Renal cortical epithelial cell (primary cell): ENCODE measurements around the gene RASL10B. TPM values are rescaled to one million over a fixed set of nuclear protein-coding genes. Genes with fewer than 3 reads are reported as not detected.
"Not testable (repeated sequence)": the region's sequence is repeated elsewhere in the genome, so short reads cannot be mapped to it uniquely, and the experiment has no call there.

Experiments used
- DNase-seq: peaks from one replicate; pipeline ENCODE4 v3.0.0-alpha.2; 2011; ENCODE audit warnings: low read depth
- total RNA-seq: library from RNA; depleted of rRNA; stranded (reverse); fragments of >200 nt; gene quantifications from 2 replicates; pipeline ENCODE4 v1.2.3, GENCODE V29; 2014

Gene RASL10B, protein sequence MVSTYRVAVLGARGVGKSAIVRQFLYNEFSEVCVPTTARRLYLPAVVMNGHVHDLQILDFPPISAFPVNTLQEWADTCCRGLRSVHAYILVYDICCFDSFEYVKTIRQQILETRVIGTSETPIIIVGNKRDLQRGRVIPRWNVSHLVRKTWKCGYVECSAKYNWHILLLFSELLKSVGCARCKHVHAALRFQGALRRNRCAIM
- total RNA-seq = under 0.01 and 1.8 TPM in 2 replicates

DNA sequence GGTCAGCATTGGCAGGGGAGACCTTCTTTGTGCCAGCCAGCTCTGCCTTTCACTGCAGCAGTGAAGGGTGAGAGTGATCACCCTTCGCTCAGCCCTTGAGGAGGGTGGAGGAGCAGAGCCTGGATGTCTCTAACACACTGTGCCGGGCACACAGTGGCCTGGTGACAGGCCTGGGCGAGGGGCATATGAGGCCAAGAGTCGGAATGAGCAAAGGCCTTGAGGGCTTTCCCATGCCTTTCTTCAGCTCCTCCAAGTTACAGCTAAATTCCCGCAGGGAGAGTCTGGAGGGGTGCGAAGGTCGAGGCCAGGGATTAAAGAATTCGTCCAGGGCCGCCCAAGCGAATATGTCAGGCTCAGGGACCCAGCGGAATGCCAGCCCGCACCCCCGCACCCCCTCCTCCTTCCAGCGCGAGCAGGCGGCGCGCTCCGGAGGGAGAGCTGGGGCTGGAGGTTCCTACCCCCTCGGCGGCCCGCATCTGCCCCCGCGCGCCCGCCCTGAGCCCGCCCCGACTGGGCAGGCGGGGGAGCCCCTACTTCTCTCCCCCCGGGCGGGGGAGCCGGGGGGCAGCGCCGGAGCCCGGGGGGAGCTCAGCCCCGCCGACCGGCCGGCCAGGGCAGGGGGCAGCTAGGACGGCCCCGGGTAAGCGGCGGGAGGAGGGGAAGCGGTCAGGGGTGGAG is at the start of gene RASL10B:
Gene RASL10B (plus strand): TSS at position 401 of the 678 bp plus-strand sequence. CDS start 3,546 bp downstream, outside the sequence.
- DNase-seq = no peak

DNA sequence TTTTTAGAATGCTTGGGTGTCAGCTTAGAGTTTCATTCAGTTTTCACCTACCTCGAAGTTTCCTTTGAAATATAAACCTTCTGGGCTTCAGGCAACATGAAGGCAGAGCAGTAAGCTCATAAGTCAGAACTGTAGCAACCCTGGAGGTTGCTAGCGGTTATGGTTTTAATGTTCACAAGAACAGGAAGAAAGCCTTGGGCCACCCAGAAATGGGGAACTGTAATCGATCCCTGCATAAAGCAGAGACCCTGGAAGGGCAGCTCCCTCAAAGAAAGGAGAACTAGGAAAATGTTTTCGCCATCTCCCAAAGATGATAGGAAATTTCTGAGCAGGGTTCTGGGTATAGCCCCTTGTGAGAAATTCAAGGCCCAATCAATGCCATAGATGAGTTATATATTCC is 47.8 kb upstream of the RASL10B start:
- DNase-seq = no peak

DNA sequence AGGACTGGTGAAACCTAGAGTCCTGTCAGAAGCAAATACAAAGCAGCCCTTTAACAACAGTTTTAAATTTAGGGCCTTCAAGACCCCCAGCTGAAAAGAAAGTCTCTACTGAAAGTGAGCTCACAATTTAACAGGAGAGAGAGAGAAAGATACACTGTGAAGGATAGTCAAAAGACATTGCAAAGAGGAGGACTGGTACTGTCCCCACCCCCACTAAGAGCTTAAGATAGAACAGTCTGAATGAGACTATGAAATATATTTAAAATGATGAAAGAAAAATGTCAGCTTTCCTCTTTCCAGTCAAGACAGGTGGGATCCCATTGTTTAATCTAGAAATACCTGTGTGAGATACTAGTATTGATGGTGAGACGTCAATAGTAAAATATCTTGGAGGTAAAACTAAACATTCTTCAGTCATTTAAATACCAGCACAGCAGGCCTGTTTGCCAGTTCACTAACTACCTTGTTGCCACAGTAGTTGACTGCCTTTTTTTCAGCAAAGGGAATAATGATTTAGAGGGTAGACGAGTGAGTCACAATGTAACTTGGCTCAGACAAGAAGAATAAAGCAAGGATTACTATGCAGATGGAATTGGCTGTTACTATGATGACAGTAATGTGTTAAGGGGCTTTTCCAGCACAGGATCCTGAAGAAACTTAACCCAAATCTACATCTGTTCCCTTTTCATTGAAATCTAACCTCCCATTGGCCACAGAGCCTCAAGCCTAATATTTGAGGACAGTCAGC is 47.2 kb upstream of the RASL10B start:
- peak; percentile 86 for DNase-seq

DNA sequence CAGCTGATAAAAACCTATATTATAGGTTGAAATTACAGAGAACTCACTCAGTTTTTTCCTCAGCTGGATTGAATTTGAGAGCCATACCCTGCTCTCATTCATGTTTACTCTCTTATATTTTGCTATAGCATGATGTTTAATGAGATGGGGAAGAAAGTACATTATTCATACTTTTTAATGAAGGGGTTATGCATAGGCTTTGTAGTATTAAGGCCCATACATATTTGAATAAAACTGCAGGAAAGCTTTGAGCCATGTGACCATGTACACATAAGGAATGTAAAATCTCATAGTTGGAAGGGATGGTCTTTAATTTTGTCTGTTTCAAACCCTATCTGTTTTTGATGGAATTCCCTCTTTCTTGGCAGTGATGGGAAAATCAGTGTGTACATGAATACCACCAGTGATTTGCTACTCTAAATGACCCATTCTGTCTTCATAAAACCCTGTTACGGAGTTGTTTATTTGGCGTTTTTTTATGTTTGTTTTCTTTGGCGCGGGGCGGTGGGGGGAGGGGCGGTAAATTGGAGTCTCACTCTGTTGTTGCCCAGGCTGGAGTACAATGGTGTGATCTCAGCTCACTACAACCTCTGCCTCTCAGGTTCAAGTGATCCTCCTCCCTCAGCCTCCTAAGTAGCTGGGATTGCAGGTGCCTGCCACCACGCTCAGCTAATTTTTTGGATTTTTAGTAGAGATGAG is 38.8 kb upstream of the RASL10B start:
- no peak for DNase-seq

DNA sequence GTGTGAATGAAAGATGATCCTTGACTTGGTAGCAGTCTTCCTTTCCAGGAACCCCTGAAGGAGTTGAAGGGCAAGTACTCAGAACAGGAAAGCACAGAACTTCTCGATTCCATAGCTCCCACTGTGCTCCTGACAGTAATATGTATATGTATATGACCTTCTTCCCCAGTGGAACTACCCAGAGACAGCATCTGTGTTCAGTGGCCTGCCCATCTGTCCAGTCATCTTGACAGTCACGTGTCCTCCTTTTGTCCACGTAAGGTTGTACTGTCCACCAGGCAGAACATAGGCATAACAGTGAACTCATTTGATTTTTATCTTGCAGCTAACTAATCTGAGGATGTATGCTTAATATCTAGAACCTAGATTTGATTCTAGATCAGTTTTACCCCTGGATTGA is 37.8 kb upstream of the RASL10B start:
- DNase-seq = no peak

DNA sequence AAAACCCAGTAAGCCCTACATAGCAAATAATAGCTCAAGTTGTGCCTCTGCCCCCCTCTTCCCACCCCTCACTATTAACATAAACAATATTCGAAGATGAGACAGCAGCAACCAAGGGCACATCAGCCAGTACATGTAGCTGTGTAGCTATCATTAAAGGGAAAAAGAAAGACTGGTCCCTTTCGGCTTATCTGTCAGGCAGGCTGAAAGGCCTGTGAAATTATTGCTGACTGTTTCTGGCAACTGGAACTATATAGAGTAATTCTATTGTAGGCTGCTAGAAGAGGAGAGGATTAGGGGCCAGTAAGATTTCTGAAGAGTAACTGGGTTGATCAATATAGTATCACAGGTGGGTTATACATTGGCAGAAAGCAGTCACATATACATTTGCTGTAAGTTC is 36.5 kb upstream of the RASL10B start:
- no peak for DNase-seq

DNA sequence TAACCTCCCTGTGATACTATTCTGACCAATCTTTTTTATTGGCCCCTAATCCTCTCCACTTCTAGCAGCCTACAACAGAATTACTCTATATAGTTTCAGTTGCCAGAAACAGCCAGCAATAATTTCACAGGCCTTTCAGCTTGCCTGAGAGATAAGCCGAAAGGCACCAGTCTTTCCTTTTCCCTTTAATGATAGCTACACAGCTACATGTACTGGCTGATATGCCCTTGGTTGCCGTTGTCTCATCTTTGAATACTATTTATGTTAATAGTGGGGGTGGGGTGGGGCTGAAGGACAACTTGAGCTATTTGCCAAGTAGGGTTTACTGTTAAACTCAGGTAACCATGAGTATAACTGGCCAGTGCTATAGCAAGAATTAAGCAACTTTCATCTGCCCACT is 35.8 kb upstream of the RASL10B start:
- DNase-seq = no peak

DNA sequence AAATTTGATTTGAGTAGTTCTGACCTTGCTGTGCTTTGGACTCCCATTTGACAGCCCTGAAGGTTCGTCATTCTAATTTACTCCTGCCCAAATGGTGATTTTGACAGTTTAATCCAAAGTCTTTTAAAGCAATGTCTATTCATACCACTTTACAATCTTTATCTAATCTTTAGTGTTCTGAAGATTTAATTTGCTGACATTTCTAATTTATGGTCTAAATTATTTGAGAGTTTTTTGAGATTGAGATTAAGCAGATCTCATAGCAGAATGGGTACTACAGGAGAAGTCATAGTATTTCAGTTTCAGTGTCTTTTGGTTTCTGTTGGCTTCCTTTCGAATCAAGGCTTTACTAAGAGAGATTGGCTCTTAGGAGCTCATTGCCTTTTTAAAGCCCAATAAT is 32.6 kb upstream of the RASL10B start:
- DNase-seq = no peak

DNA sequence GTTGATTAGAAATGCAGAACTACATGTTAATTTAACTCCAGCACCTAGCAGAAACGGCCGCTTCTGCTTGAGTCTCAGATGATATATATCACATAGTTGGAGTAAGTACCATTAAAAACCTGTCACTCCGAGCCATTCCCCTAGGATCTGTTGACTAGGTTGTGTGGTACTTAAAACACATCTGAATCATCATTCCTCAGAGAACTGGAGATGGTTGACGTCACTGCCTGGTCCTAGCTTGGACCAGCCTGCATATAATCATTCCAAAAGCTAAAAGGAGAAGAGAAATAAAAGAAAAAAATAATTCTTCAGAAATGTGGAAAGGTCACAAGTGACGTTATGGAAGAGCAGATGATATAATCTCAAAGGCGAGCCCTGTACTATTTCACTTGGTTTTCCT is 31.3 kb upstream of the RASL10B start:
- no peak for DNase-seq

DNA sequence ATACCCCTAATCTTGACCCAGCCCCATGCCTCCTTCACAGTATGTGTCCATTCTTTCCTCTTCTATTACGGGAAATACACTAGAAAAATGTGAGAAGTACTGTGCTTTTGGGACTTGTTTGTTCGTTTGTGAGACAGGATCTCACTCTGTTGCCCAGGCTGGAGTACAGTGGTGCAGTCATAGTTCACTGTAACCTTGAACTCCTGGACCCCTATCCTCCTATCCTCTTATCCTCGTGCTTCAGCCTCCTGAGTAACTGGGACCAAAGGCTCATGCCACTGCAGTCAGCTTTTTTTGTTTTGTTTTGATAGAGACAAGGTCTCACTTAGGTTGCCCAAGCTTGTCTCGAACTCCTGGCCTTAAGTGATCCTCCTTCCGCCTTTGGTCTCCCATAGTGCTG is 29.9 kb upstream of the RASL10B start:
- no peak for DNase-seq

DNA sequence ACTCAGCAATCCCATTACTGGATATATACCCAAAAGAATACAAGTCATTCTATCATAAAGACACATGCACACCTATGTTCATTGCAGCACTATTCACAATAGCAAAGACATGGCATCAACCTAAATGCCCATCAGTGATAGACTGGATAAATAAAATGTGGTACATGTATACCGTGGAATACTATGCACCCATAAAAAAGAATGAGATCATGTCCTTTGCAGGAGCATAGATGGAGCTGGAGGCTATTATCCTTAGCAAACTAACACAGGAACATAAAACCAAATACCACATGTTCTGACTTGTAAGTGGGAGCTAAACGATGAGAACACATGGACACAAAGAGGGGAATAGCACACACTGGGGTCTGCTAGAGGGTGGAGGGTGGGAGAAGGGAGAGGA is 28.1 kb upstream of the RASL10B start:
- not testable (repeated sequence) for DNase-seq

DNA sequence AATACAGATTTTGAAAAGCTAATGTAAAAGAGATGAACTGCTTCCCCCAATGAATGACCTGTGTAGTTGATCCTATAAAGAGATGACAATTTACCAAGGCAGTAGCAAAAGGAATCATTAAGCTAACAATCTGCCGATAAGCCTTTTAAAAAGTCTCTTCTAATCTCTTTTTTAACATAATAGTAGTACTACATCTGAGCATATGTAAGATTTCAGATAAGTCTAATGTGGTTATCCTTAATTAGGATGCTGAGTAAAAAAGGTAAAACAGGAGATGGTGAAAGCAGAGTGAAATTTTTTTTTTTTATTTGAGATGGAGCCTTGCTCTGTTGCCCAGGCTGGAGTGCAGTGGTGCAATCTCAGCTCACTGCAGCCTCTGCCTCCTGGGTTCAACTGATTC is 26.2 kb upstream of the RASL10B start:
- no peak for DNase-seq

DNA sequence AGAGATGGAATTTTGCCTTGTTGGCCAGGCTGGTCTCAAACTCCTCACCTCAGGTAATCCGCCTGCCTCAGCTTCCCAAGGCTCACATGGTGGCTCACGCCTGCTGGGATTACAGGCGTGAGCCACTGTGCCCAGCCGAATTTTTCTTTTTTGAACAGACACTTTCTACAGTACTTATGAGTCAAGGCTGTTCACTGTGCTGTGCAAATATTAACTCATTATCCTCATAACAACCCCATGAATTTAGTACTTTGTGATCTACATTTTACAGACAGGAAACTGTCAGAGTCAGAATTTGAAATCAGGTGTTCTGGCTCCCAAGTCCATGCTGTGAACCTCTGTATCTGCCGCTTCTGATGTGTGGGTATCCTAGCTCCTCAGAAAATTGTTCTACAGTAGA is 25.7 kb upstream of the RASL10B start:
- no peak for DNase-seq

DNA sequence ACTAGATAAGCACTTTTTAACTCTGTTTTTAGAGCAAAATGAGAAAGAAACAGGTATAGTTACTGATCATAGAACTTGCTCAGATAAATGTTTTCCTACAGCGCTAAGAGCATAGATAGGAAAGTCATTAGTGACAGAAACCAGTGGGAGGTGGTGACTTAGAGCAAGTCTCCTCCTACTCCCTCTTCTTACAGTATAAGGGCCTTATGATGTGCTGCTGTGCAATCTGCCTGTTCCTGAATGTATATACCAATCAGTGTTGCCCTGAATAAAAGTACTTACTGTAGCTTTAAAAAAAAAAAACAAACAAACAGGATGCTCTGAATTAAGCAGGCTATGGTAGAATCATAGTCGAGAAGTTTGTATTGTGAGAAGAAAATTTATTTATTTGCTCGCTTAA is 23.3 kb upstream of the RASL10B start:
- DNase-seq = no peak

DNA sequence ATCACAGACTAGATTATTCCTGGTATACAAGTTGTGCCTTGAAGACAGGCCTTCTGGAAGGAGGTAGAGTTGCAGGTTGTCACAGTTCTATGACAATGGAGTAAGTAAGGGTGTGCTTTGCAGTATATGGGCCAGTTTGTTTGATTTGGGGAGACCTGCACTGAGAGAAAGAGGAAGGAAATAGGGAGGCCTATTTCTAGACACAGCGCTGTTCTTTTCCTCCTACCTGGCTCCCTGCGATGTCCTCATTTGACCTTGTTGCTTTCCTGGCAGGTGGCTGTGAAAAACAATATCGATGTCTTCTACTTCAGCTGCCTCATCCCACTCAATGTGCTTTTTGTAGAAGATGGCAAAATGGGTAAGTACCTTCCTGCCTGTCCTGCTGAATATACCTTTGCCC is 22.5 kb upstream of the RASL10B start:
- DNase-seq = no peak

DNA sequence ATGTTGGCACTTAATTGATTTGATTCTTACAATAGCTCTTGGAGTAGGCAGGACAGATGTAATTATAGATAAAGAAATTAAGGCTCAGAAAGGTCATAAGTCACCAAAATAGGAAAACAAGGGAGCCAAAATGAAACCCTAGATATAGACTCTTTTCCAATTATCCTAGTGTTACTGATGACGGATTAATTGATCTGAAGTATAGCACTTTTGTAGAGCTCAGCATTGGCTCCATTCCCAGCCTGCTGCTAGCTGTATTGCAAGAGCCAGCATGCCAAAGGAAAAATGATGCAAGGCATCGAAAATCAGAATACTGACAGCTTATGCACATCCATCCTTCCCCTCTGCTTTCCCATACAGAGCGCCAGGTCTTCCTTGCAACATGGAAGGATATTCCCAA is 21.6 kb upstream of the RASL10B start:
- no peak for DNase-seq

DNA sequence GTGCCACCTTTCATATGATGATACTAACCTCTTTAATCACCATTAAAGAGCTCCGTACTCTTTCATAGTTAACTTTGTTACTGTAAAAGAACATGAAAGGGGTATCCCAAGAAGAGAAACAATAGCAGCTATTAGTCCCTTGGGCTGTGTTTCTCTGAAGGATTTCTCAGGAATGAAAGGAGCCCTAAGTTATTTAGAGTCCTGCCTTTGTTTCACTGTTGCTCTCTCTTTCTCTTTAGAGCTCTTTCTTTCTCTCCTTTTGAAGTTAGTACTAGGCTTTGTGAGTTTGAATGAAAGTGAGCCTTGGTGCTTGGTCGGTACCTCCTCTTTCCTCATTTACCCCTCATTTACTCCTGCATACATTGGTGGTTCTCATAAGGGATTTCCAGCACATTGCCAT is 20.5 kb upstream of the RASL10B start:
- no peak for DNase-seq

DNA sequence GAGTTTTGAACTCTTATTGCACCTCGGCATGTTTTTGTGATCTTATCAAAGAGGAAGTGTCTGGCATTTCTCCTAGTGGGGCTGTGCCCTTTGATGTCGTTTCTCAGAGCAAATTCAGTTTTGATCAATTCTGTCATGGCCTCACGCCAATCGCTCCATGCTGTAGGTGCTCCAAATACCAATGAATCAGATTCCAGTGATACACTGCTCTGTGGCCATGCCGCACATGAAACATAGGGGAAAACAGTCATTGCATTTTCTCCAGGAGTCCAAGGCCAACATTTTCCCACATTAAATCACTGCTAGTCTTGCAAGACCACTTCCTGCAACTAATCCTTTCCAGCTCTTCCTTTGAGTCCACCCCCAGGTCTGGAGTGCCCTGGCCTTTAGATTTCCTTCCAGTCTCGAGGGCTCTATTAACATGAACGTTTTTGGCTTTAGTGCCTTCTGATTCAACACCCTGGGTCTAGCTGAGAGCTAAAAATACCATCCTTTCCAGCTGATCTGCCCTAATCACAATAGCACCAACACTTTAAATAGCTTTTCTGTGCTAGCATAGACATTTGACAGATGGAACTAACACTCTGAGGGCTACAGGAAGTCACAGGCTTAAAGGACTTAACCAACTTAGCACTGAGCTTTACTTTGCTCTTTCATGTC is 18.2 kb upstream of the RASL10B start:
- DNase-seq = peak; percentile 18

DNA sequence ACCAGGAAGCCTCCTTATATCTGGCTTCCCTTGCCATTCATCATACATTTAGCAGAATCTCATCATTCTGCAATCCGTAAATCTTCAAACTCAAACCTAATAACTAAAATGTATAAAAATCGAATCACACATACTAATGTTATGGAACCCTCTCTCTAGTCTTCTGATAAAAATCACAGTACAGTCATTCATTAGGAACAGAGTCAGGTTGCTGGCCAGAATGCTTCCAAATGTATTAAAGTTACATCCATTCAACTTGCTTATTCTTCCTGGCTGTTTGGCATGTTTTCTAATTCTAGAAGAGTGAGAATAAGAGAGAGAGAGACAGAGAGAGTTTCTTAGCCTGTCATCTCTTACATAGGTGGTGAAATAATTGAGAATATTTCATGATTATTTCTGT is 16.5 kb upstream of the RASL10B start:
- no peak for DNase-seq

DNA sequence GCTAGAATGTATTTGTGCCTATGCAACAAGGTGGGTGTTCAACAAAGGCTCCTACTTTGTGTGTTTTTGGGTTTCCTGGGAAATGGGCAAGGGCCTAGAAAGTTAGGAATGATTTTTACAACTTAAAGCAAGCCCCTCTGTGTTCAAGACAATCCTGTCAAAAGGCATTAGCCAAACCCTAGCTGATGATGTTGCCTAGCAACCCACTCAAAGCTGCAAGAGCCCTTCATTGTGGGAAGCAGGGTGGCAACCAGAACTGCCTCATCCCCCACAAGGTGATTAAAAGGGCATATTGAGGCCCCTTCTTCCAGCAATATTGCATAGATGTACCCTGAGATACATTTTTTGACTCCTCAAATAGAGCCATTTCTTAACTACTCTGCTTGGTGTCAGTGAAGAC is 16.0 kb upstream of the RASL10B start:
- no peak for DNase-seq

DNA sequence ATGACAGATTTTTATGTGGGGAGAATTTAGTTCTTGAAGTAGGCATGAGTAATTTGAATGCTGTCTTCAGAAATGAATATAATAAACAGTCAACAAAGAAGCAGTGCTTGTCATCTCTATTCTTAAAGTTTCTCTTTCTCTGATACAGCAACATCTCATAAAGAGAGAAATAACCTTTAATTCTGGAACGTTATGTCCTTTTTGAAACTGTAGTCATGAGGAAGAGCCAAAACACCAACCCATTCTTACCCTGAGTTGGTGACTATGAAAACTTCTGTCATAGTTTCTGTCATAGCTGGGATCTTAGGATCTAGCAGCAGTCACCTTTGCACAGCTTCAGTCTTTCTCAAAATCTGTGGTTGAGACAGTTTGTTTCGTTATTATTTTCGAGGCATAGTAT is 15.3 kb upstream of the RASL10B start:
- DNase-seq = no peak

DNA sequence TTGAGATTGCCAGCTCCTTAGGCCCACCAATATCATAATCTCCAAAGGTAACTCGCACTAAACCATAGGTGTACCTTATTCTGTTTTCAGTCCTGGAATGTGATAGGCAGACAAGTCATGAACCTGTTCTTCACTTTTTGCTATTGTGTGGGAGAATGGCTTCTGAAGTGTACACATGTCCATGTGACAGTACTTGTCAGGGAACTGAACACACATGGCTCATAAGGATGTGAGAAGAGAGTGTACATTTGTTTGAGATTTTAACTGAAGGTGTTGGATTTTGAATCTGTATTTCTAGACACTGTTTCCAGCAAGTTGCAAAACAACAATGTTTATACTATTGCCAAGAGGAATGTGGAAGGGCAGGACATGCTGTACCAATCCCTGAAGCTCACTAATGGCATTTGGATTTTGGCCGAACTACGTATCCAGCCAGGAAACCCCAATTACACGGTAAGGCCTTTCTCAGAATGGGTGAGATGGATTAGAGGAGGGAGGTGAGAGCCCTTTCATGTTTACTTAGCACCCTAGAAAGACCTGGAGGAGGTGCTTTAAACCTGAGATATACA is 14.5 kb upstream of the RASL10B start:
- DNase-seq = no peak
